Astrocyte (in vitro differentiated cells and primary cell): ENCODE measurements around the gene WNT16. TPM values are rescaled to one million over a fixed set of nuclear protein-coding genes. Genes with fewer than 3 reads are reported as not detected.

Experiments used
- DNase-seq: peaks from one replicate; pipeline ENCODE4 v3.0.0-alpha.2; 2010; ENCODE audit warnings: low read depth
- FAIRE-seq: peaks from 2 replicates; lab custom pipeline; 2011; peaks lifted over from hg19 to GRCh38; lab: Jason Lieb, UNC
- H2AFZ ChIP-seq: 2 replicates; pipeline ENCODE4 v1.6.0; 2012; ENCODE audit warnings: low read depth, low read length, inconsistent platforms
- H3K27ac ChIP-seq: 2 replicates; pipeline ENCODE4 v1.5.1; 2011; ENCODE audit warnings: low read depth, low read length, inconsistent platforms
- H3K27me3 ChIP-seq: 2 replicates; pipeline ENCODE4 v1.6.0; 2011; ENCODE audit warnings: low read length, inconsistent platforms; ENCODE audit not compliant: insufficient read depth
- H3K36me3 ChIP-seq: 2 replicates; pipeline ENCODE4 v1.5.1; 2011; ENCODE audit warnings: low read length, inconsistent platforms; ENCODE audit not compliant: insufficient read depth
- H3K4me1 ChIP-seq: 2 replicates; pipeline ENCODE4 v1.5.1; 2011; ENCODE audit warnings: low read length, inconsistent platforms; ENCODE audit not compliant: insufficient read depth
- H3K4me2 ChIP-seq: 2 replicates; pipeline ENCODE4 v1.6.0; 2012; ENCODE audit warnings: low read length, inconsistent platforms
- H3K4me3 ChIP-seq: 2 replicates; pipeline ENCODE4 v1.5.1; 2011; ENCODE audit warnings: low read depth, mild to moderate bottlenecking, low read length, inconsistent platforms; ENCODE audit not compliant: insufficient read depth
- H3K79me2 ChIP-seq: 2 replicates; pipeline ENCODE4 v1.6.0; 2012; ENCODE audit warnings: mild to moderate bottlenecking, low read length, inconsistent platforms; ENCODE audit not compliant: insufficient read depth
- H3K9ac ChIP-seq: 2 replicates; pipeline ENCODE4 v1.6.0; 2012; ENCODE audit warnings: mild to moderate bottlenecking, low read length, inconsistent platforms
- H3K9me3 ChIP-seq: 2 replicates; pipeline ENCODE4 v1.5.1; 2012; ENCODE audit warnings: low read depth, mild to moderate bottlenecking, low read length, inconsistent platforms; ENCODE audit not compliant: insufficient read depth
- H4K20me1 ChIP-seq: 2 replicates; pipeline ENCODE4 v1.6.0; 2012; ENCODE audit warnings: low read length, inconsistent platforms; ENCODE audit not compliant: insufficient read depth
- H3K27ac Mint-ChIP-seq: one replicate; pipeline ENCODE4 v1.8.0; 2021; ENCODE audit warnings: mild to moderate bottlenecking, mixed read lengths; ENCODE audit not compliant: unreplicated experiment
- H3K27me3 Mint-ChIP-seq: one replicate; pipeline ENCODE4 v1.8.0; 2021; ENCODE audit warnings: low read depth, mixed read lengths; ENCODE audit not compliant: unreplicated experiment
- H3K36me3 Mint-ChIP-seq: one replicate; pipeline ENCODE4 v1.8.0; 2021; ENCODE audit warnings: low read depth, mixed read lengths; ENCODE audit not compliant: unreplicated experiment
- H3K4me1 Mint-ChIP-seq: one replicate; pipeline ENCODE4 v1.8.0; 2021; ENCODE audit warnings: low read depth, mixed read lengths; ENCODE audit not compliant: unreplicated experiment
- H3K4me3 Mint-ChIP-seq: one replicate; pipeline ENCODE4 v1.8.0; 2021; ENCODE audit warnings: mild to moderate bottlenecking, moderate library complexity, mixed read lengths; ENCODE audit not compliant: unreplicated experiment
- H3K9me3 Mint-ChIP-seq: one replicate; pipeline ENCODE4 v1.8.0; 2021; ENCODE audit warnings: mild to moderate bottlenecking, mixed read lengths; ENCODE audit not compliant: unreplicated experiment
- EZH2 ChIP-seq: IDR thresholded peaks from 2 replicates; pipeline ENCODE4 v1.6.1; 2012; ENCODE audit warnings: mild to moderate bottlenecking, low read length, inconsistent platforms; ENCODE audit not compliant: insufficient read depth
- total RNA-seq: library from RNA; stranded (reverse); gene quantifications from 2 replicates; pipeline ENCODE4 v1.2.1, GENCODE V29; 2021
- TF ChIP-seq, protein P1 (sequence below): IDR thresholded peaks from 2 replicates; pipeline ENCODE4 v1.5.1; 2011; ENCODE audit warnings: low read depth, mild to moderate bottlenecking, inconsistent platforms, low read length, moderate library complexity; ENCODE audit not compliant: insufficient read depth

WNT16 gene
- total RNA-seq, 1 donor from 2014 or later: 0.07 TPM

DNA sequence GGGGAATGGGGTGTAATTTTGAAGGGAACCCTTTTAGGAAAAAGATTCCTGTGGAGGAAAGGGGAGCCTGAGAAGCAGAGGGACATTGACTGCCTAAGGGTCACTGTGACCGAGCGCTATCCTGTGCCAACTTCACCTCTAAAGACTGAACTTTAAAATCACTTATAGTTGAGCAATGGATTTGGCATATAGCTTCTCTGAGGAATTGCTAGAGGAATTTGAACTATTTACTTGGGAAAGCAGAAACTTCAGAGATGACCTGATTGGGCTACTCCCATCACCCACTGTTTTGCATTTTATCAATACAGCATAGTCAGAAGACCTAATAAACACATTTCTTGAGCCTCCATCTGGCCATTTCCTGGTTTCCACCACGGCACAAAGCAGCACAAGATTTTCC lies 23.7 kb upstream of the WNT16 start:
- no peak overlapping the region for H3K27ac ChIP-seq
- peaks cover 18% of the 10 kb centered on the region for H3K4me1 Mint-ChIP-seq

DNA sequence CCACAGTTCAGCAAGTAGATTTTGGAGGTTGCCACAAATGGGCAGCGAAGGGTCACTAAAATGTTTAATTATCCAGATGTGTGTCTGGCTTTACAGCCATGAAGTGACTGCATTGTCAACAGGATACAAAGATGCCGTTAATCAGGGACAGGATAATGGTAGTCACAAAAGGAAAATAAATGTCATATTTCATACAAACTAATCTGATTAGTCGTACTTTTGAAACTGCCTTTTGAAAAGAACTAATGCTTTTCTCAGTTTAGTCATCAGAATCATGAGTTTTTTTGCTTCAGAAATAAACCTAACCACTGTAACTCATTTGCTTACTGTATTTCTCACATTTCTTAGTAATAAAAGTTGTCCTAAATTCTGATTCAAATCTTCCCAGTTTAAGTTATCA lies 22.2 kb upstream of the WNT16 start:
- Histone ChIP-seq H2AFZ (no peak overlapping the region), H3K4me1 (peaks cover 12% of the 10 kb centered on the region), H4K20me1 (no peaks in the 10 kb centered on the region), H3K27me3 (no peaks in the 10 kb centered on the region), H3K4me2 (no peak overlapping the region), H3K79me2 (no peaks in the 10 kb centered on the region), H3K36me3 (no peaks in the 10 kb centered on the region), H3K9ac (no peak overlapping the region), H3K4me3 (no peak overlapping the region), H3K9me3 (no peaks in the 10 kb centered on the region), H3K27ac (no peak overlapping the region)
- Mint-ChIP-seq H3K36me3 (no peaks in the 10 kb centered on the region), H3K4me3 (no peak overlapping the region), H3K9me3 (peaks cover 2% of the 10 kb centered on the region), H3K27me3 (no peaks in the 10 kb centered on the region), H3K4me1 (peaks cover 16% of the 10 kb centered on the region), H3K27ac (no peak overlapping the region)
- TF ChIP-seq, protein P1, sequence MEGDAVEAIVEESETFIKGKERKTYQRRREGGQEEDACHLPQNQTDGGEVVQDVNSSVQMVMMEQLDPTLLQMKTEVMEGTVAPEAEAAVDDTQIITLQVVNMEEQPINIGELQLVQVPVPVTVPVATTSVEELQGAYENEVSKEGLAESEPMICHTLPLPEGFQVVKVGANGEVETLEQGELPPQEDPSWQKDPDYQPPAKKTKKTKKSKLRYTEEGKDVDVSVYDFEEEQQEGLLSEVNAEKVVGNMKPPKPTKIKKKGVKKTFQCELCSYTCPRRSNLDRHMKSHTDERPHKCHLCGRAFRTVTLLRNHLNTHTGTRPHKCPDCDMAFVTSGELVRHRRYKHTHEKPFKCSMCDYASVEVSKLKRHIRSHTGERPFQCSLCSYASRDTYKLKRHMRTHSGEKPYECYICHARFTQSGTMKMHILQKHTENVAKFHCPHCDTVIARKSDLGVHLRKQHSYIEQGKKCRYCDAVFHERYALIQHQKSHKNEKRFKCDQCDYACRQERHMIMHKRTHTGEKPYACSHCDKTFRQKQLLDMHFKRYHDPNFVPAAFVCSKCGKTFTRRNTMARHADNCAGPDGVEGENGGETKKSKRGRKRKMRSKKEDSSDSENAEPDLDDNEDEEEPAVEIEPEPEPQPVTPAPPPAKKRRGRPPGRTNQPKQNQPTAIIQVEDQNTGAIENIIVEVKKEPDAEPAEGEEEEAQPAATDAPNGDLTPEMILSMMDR: no peak
- TF ChIP-seq EZH2: no peak
- FAIRE-seq (no peak), DNase-seq (no peak)

More for the DNA sequence above, 23.7 kb upstream of the WNT16 start:
- peak; percentile 16 for DNase-seq
- H3K36me3 ChIP-seq: no peaks in the 10 kb centered on the region
- no peak overlapping the region for H2AFZ ChIP-seq
- H3K4me2 ChIP-seq: no peak overlapping the region
- H3K4me1 ChIP-seq: peaks cover 17% of the 10 kb centered on the region
- H3K9ac ChIP-seq: no peak overlapping the region
- Mint-ChIP-seq H3K27ac (no peak overlapping the region), H3K9me3 (peaks cover 2% of the 10 kb centered on the region), H3K4me3 (no peak overlapping the region), H3K27me3 (no peaks in the 10 kb centered on the region), H3K36me3 (no peaks in the 10 kb centered on the region)
- H3K79me2 ChIP-seq: no peaks in the 10 kb centered on the region
- TF ChIP-seq, protein P1: no peak
- TF ChIP-seq EZH2: no peak
- no peaks in the 10 kb centered on the region for H3K9me3 ChIP-seq
- H3K4me3 ChIP-seq: no peak overlapping the region
- no peaks in the 10 kb centered on the region for H3K27me3 ChIP-seq
- H4K20me1 ChIP-seq: no peaks in the 10 kb centered on the region
- FAIRE-seq: peak; percentile 55

DNA sequence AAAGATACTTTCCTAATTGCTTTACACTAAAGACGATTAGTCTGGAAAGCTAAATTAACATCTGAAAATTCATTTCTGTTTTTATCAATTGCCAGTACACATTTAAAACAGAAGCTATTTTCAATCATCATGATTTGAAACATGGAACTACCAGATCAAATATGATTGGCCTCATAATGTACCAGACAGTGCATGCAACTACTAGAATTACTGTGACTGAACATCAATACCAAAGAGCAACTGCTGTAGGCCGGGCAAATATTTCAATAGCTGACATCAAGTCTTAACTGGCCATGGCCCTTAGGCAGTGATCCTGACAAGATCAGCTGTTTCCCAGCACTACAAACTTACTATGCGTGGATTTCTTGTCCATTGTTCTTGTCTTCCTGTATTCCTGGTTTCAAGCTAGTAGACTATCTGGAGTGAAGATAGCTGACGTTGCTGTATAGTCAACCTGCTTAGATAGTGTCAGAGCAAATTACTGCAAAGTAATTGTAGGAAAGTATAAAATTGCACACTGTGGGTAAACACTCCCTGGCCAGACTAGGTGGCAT lies 21.7 kb upstream of the WNT16 start:
- Mint-ChIP-seq H3K36me3 (no peaks in the 10 kb centered on the region), H3K27ac (no peak overlapping the region), H3K4me3 (no peak overlapping the region), H3K9me3 (peaks cover 2% of the 10 kb centered on the region), H3K4me1 (peaks cover 10% of the 10 kb centered on the region), H3K27me3 (no peaks in the 10 kb centered on the region)
- Histone ChIP-seq H4K20me1 (no peaks in the 10 kb centered on the region), H3K4me3 (no peak overlapping the region), H3K27me3 (no peaks in the 10 kb centered on the region), H3K27ac (no peak overlapping the region), H3K4me1 (peaks cover 7% of the 10 kb centered on the region), H3K9ac (no peak overlapping the region), H3K4me2 (no peak overlapping the region), H3K79me2 (no peaks in the 10 kb centered on the region), H3K36me3 (no peaks in the 10 kb centered on the region), H3K9me3 (no peaks in the 10 kb centered on the region), H2AFZ (no peak overlapping the region)
- FAIRE-seq: no peak
- TF ChIP-seq, protein P1: no peak
- no peak for TF ChIP-seq EZH2
- DNase-seq: no peak
